Stimulated activated CD4-positive, alpha-beta T cell treated with anti-CD3 and anti-CD28 coated beads, Interleukin-12 subunit alpha, Interleukin-12 subunit beta, amount 100 ng/mL, for 24 hours (primary cell): ENCODE measurements around the gene DDIT4.
"Not testable (repeated sequence)": the region's sequence is repeated elsewhere in the genome, so short reads cannot be mapped to it uniquely, and the experiment has no call there.

ENCODE experiments used
- DNase-seq, 2 experiments: peaks; one replicate each; pipeline ENCODE4 v3.0.0-alpha.2; 2020; ENCODE audit warnings: low read depth in 2 of 2

DDIT4 gene

GRCh38 chr10:72295330-72295910 lies 21.7 kb downstream of the DDIT4 start:
- no peak for DNase-seq

DNA sequence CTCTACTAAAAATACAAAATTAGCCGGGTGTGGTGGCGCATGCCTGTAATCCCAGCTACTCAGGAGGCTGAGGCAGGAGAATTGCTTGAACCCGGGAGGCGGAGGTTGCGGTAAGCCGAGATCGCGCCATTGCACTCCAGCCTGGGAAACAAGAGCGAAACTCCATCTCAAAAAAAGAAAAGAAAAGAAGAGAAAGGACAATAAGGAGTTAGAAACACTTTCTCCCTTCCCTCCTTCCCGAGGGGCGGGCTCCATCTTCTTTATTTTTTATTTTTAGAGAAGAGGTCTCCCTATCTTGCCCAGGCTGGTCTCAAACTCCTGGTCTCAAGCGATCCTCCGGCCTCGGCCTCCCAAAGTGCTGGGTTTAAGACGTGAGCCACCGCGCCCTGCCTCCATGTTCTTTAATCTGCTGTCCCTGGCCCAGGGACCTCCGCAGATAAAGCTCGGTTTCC lies 23.1 kb downstream of the DDIT4 start:
- not testable (repeated sequence) for DNase-seq

DNA sequence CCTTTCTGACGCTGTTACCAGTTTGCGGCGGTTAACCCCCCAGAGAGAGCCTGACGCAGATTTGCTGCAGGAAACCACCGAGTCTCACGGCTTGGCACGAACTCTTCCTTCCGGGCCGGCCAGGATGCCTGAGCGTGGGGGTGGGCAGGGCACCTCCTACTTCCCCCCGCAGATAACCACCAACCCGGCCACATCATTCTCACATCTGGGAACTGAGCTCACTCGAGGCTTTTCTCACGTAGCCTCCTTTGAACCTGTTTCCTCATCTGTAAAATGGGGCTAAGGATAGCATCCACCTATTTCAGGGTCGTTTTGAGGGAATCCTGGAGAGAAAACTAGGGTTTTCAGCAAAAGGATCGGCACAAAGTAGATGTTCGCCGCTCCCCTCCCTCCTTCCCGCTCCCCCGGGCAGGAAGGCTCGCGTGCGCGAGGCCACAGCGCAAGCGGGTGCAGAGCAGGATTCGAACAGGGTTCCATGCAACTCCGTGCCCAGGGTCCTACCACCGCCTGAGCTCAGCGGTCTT lies 23.6 kb downstream of the DDIT4 start:
- peak; percentile 90 to 93 for DNase-seq

- peak; percentile 79 to 95 for DNase-seq
Measured at GRCh38 chr10:72297805-72298591, 24.3 kb downstream of the DDIT4 start.

DNA sequence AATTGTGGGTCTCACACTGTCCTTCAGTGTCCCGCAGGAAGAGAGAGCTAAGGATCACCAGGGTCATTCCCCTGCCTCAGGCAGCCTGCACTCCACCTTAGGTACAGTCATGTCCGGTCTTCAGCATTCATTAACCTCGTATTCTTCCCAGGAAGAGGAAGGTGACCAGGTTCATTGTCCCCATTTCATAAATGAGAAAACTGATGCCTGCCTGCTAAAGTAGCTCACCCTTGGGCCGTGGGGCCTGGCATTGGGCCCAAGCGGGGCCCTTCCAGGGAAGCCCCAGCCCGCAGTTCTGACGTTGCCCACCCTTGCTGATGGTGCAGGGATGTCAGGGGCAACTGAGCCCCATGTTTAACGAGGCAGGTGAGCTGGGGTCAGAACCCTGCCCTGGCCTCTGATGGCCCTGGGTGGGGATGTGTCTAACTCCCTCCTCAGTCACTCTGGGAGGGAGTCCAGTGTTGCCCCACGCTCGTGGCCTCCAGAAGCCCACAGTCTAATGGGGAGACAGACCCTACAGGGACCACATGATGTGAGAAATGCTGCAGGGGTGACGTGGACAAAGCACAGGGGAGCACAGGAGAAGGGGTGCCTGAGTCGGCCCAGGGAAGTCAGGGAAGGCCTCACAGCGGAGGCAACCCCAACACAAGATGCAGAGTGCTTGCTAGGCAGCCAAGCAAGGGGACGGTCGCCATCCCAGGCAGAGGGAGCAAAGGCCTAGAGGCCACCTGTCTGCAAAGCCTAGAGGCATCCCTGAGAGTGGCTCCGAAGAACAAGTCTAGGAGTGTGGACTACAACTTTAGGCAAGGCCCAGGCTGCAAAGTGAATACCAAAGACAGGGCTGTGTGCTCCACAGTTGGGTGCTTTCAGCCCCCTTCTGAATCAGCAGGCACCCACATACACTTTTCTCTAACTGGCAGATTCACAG lies 25.1 kb downstream of the DDIT4 start:
- DNase-seq: no peak

- DNase-seq: no peak
Measured at GRCh38 chr10:72303424-72304128, 29.9 kb downstream of the DDIT4 start.

GRCh38 chr10:72306215-72306760 lies 32.6 kb downstream of the DDIT4 start:
- DNase-seq: no peak

- DNase-seq: not testable (repeated sequence)
Measured at GRCh38 chr10:72307711-72308110, 34.0 kb downstream of the DDIT4 start.

DNA sequence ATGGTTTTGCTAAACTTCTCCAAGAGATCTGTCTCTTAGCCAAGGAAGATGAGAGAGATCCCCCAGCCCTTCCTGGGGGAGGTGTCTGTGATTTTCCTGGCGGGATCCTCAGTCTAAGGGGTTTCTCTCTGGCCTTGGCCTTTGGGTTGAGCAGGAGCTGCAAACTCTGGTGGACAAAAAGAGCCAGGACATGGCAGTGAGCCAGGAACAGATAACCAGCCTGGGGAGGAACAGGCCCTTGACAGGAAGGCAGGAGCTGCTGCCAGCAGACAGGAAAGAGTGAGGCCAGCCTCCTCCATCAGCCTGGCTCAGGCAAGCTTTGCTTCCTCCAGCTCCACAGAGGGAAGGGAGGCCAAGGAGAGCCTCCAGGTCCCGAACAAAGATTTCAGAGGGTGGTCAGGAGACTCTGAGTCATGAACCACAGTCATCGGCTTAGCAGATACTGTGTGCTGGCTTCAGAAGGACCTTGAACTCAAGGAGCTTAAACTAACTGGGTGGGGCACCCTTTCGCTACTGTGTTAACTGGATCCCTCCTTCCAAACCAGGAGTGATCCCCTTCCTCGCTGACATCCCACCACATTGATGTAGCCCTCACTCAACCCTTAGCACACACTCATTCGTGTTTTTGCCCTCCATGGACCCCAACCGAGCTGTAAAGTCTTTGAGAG lies 34.7 kb downstream of the DDIT4 start:
- DNase-seq: no peak

DNA sequence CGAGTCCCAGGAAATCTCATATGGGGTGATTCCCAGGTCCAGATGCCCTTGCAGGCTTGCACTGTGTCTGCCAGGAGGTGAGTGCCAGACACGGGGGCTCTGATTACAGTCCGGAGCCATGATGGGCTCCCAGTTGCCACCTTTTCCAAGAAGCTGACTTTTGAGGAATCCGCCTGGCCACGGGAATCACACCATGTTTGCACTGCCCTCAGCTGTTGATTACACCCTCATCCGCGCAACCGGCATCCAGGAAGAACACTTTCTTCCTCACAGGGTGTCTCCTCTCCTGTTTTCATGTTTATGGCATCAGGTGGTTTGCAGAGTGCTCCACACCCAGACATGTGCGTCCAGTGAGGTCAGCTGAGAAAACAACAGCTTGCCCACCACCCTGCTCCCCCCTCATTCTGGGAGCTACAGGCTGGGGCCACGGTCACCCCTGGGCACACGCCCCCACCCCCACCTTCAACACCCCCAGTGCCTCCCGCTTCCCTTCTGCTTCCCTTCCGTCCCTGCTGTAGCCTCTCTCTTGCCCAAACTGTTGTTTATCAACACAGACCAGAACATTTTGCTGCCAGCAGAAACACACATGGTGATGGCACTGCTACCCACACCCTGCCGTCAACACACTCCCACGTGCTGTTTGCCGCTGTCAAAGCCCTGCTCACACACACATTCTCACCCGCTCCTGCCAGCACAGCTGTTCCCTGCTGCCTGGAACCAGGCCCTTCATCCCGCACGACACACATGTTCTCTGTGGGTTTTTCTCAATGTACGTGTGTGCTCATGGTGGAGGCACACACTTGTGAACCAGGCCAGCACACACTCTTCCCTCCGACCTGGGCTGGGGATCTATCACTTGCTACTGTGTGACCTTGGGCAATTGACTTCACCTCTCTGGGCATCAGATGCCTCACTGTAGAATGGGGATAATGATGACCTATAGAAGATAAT lies 35.8 kb downstream of the DDIT4 start:
- no peak for DNase-seq

- DNase-seq: no peak
Measured at GRCh38 chr10:72310241-72310633, 36.5 kb downstream of the DDIT4 start.

GRCh38 chr10:72310636-72311035 lies 36.9 kb downstream of the DDIT4 start:
- no peak for DNase-seq

DNA sequence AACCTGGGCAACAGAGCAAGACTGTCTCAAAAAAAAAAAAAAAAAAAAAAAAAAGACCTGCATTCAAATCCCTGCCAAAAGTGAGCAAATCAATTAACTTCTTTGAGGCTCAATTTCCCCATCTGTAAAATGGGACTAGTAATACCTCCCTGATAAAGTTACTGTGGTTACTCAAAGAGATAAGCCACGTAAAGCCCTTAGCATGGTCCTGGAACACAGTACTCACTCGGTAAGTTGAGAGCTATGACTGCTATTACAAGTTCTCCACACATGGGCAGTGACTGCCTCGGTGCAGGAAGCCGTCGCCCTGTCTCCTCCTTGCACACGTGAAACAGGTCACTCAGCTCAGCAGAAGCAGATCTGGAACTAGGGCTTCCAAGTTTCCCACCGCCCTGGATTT lies 37.9 kb downstream of the DDIT4 start:
- DNase-seq: no peak

DNA sequence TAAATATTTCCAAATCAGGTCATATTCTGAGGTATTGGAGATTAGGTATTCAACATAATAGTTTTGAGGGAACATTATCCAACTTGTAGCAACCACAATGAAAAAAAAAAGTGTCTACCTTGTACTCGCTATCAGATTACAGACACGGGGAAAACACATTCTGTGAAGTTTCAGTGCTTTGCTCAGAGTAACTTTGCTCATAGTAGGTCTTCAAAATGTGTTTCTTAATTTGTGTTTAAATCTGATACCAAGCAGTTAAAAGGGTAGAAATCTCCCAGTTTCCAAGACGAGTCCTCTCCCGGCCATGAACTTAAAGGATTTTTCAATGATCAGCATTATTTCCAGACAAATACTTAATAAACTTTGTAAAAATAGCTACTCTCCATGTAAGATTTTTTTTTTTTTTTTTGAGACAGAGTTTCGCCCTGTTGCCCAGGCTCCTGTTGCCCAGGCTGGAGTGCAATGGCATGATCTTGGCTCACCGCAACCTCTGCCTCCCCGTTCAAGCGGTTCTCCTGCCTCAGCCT lies 39.2 kb downstream of the DDIT4 start:
- no peak for DNase-seq

- DNase-seq: no peak
Measured at GRCh38 chr10:72314263-72314662, 40.5 kb downstream of the DDIT4 start.

DNA sequence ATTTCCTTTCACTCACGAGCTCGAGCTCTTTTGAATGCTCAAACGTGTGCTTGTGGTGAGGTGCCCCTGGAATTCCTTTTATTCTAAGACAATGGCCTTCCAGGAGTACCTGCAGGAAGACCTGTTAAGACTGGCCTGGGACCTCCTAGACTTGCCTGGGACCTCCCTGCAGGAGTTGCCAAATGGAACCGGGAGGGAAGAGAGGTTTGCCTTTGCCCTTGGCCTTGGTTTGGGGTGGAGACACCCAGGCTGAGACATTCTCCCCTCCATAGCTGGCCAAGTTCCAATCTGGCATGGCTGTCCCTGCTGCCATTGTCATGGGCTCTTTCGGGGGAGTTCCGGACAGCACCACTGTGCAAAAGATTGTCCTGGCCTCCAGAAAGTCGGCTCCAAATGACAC lies 41.3 kb downstream of the DDIT4 start:
- DNase-seq: no peak

GRCh38 chr10:72315611-72316385 lies 42.1 kb downstream of the DDIT4 start:
- DNase-seq: no peak

GRCh38 chr10:72316386-72316700 lies 42.6 kb downstream of the DDIT4 start:
- no peak for DNase-seq
